ENCODE data around the gene CMTM8. TPM values are rescaled to one million over a fixed set of nuclear protein-coding genes. Genes with fewer than 3 reads are reported as not detected.

CMTM8 gene, protein sequence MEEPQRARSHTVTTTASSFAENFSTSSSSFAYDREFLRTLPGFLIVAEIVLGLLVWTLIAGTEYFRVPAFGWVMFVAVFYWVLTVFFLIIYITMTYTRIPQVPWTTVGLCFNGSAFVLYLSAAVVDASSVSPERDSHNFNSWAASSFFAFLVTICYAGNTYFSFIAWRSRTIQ
- 1.3 and 1.6 TPM in 2 replicates for total RNA-seq

DNA sequence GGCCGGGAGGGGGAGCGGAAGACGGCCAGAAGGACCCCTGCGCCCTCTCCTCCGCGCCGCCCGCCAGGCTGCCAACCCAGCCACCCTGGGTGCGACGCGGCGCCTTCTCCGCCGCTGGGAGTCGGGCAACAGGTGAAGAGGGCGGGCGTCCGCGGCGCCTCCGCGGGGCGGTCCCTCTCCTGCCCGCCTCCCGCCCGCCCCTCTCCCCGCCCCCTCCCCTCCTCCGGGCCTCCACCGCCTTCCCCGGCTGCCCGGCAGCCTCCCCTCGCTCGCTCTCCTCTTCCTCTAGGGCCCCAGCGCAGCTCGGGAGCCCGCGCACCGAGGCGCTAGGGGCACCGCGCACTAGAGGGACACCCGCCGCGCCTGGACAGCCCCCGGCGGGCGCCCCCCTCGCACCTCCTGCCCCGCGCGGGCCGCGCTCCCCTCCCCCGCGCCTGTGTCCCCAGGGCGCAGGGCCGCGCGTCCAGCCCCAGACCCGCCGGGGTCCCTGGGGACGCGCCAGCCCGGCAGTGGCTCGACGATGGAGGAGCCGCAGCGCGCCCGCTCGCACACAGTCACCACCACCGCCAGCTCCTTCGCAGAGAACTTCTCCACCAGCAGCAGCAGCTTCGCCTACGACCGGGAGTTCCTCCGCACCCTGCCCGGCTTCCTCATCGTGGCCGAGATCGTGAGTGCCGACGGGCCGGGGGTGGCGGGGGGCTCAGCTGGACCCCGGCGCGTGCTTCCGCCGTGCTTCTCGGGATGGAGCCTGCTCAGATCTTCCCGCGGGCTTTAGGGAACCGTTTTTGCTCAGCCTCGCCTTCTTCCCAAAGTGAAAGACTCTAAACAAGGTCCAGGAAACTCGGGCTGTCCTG lies at the start of gene CMTM8:
Gene CMTM8, plus strand, starts transcription at position 228 of the 854 bp plus-strand sequence. Its CDS starts 293 bp downstream, at position 521.

DNA sequence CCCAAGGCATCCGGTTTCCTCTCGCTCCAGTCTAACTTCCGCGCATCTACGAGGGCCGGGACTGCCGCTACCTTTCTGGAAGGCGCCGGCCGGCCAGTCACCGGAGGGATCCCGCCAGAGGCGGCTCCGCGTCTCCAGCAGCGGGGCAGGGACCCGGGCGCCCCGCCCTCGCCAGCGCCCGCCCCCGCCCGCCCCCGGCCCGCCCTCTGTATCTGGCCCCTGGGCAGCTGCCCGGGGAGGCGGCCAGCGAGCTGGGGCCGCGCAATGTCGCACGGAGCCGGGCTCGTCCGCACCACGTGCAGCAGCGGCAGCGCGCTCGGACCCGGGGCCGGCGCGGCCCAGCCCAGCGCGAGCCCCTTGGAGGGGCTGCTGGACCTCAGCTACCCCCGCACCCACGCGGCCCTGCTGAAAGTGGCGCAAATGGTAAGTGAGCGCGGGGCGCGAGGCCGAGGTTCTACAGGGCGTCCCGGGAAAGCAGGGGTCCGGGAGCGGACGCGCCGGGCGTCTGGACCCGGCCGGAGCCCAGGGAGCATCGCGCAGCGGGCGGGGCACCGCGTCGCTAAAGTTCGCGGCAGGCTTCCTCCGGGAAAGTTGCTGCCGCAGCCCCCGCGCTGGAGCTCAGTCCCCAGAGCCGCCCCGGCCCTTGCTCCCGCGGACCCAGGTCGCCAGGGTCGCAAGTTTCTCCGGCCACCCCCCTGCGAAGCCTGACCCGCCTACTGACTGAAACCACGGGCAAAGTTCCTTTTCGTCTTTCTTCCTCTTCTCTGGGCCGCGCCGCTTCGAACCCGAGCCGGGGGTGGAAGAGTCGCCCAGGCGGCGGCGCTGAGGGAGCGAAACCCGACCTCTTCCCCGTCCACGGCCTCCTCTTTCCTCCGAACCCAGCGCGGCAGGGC lies 153.4 kb downstream of the CMTM8 start, which contains the start of gene CMTM7:
Gene CMTM7, plus strand, starts transcription at position 211 of the 893 bp plus-strand sequence. Its CDS starts 54 bp downstream, at position 265.

Other genes with a start within 250 kb of the CMTM8 start
- 11.0 and 17.3 TPM in 2 replicates for gene GPD1L, start 132.1 kb upstream of the CMTM8 start, total RNA-seq
- gene CMTM7, start 153.2 kb downstream of the CMTM8 start, total RNA-seq: 8.4 and 29.6 TPM in 2 replicates

All from bladder microvascular endothelial cell (primary cell).